Left ventricle myocardium inferior (tissue), 1 donor: ENCODE measurements around the gene DUOXA2. TPM values are rescaled to one million over a fixed set of nuclear protein-coding genes. Genes with fewer than 3 reads are reported as not detected.
A peak's percentile ranks its signal among the peaks of the same experiment; 100 is the strongest.
"Not testable (repeated sequence)": the region's sequence is repeated elsewhere in the genome, so short reads cannot be mapped to it uniquely, and the experiment has no call there.

Source experiments
- DNase-seq: peaks from one replicate; pipeline ENCODE4 v3.0.0-alpha.2; 2020
- H3K27ac ChIP-seq: fragments of 200-600 bp; replicated peaks from 2 replicates; pipeline ENCODE4 v1.8.0; 2021
- H3K27me3 ChIP-seq: fragments of 200-600 bp; 2 replicates; pipeline ENCODE4 v1.8.0; 2021; ENCODE audit warnings: low read depth
- H3K36me3 ChIP-seq: fragments of 200-600 bp; 2 replicates; pipeline ENCODE4 v1.8.0; 2021
- H3K4me1 ChIP-seq: fragments of 200-600 bp; 2 replicates; pipeline ENCODE4 v1.8.0; 2021
- H3K4me3 ChIP-seq: fragments of 200-600 bp; 2 replicates; pipeline ENCODE4 v1.8.0; 2021; ENCODE audit warnings: mild to moderate bottlenecking, moderate library complexity
- H3K9me3 ChIP-seq: fragments of 200-600 bp; replicated peaks from 2 replicates; pipeline ENCODE4 v1.8.0; 2021
- intact Hi-C: fragments of 100-400 bp; cut with micrococcal nuclease; formaldehyde crosslinking; loops from one replicate; pipeline ENCODE4 v1.11.0; 2022
- long read RNA-seq: library from polyadenylated mRNA; unstranded; transcript quantifications from one replicate; pipeline ENCODE4 v2.0.0, GENCODE V29; 2021
- total RNA-seq: library from RNA; stranded (reverse); fragmentation: NEBNext Ultra II Directional; extraction: Animal tissue kit (Norgen Biotek cat#: 25700); gene quantifications from one replicate; pipeline ENCODE4 v1.2.1, GENCODE V29; 2021
- TF ChIP-seq, protein P1 (sequence below): fragments of 200-600 bp; IDR thresholded peaks from 2 replicates; pipeline ENCODE4 v1.8.0; 2021; ENCODE audit warnings: antibody characterized with exemption, mild to moderate bottlenecking, borderline replicate concordance
- donor health status: DM: no; HTN: yes; CAD: no; lungs with severe emphysema.

DUOXA2 gene
- not detected for total RNA-seq
- long read RNA-seq = 0 reads

DNA sequence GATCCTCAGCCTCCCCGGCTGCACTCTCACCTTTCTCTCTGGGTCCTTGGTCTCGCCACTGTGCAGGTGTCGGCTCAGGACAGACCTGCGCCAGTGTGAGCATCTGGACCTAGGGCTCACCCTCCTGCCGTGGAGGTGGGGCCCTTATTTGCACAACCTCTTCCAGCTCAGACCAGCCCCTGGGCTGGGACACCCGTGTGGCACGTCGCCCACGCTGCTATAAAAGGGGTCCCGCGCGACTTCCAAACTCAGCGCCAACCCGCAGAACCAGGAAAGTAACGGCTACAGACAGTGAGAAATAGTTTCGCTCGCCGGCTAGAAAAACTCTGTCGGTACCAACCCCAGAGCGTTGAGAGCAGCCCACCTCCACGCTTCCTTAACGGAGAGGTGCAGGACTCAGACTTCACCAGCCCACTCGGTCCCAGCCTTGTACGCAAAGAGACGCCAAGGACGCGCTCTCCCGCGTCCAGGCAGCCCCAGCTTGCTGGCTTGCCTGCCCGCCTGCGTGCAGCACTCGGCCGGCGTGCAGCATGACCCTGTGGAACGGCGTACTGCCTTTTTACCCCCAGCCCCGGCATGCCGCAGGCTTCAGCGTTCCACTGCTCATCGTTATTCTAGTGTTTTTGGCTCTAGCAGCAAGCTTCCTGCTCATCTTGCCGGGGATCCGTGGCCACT is at the start of gene DUOXA2, which contains the start of gene DUOX2:
TSS of gene DUOXA2 (plus strand) at position 251 of the 675 bp plus-strand sequence. CDS start at position 531, 280 bp downstream.
TSS of gene DUOX2 (minus strand) at position 97 of the 675 bp plus-strand sequence. CDS start 761 bp downstream, outside the sequence.
- TF ChIP-seq, protein P1, sequence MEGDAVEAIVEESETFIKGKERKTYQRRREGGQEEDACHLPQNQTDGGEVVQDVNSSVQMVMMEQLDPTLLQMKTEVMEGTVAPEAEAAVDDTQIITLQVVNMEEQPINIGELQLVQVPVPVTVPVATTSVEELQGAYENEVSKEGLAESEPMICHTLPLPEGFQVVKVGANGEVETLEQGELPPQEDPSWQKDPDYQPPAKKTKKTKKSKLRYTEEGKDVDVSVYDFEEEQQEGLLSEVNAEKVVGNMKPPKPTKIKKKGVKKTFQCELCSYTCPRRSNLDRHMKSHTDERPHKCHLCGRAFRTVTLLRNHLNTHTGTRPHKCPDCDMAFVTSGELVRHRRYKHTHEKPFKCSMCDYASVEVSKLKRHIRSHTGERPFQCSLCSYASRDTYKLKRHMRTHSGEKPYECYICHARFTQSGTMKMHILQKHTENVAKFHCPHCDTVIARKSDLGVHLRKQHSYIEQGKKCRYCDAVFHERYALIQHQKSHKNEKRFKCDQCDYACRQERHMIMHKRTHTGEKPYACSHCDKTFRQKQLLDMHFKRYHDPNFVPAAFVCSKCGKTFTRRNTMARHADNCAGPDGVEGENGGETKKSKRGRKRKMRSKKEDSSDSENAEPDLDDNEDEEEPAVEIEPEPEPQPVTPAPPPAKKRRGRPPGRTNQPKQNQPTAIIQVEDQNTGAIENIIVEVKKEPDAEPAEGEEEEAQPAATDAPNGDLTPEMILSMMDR = no peak
- no peak within 1 kb of the TSS for H3K27ac ChIP-seq
- no peak for DNase-seq
- H3K4me1 ChIP-seq = peaks cover 46% of the 10 kb centered on the region
- intact Hi-C loops = no loop called here
- H3K27me3 ChIP-seq = peaks cover 90% of the 10 kb centered on the region
- H3K36me3 ChIP-seq = no peaks in the 10 kb centered on the region
- H3K9me3 ChIP-seq = no peaks in the 10 kb centered on the region
- H3K4me3 ChIP-seq = peak within 1 kb of the TSS; percentile 41

DNA sequence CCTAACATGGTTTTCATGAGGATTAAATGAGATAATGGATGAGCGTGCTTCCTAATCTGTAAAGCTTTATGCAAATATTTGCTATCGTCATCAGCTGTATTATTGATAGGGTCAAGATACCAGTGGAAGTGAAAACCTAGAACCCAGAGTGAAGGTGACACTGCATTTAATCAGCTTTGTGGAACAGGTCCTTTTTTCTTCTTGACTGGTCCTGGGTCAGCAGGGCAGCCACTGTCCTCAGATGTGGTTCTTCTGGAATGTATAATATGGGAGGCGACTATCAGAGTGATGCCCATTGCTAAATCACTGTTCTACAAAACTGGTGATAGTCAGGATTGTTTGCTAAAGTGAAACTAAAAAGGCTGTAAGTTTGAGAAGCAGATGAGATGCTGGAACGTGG is 49.7 kb upstream of the DUOXA2 start:
- DNase-seq = no peak
- H3K27me3 ChIP-seq = no peaks in the 10 kb centered on the region
- no peak overlapping the region for H3K4me3 ChIP-seq
- no peaks in the 10 kb centered on the region for H3K36me3 ChIP-seq
- intact Hi-C loops = no loop called here
- H3K4me1 ChIP-seq = no peaks in the 10 kb centered on the region
- no peak overlapping the region for H3K27ac ChIP-seq
- TF ChIP-seq, protein P1 = no peak
- no peaks in the 10 kb centered on the region for H3K9me3 ChIP-seq

DNA sequence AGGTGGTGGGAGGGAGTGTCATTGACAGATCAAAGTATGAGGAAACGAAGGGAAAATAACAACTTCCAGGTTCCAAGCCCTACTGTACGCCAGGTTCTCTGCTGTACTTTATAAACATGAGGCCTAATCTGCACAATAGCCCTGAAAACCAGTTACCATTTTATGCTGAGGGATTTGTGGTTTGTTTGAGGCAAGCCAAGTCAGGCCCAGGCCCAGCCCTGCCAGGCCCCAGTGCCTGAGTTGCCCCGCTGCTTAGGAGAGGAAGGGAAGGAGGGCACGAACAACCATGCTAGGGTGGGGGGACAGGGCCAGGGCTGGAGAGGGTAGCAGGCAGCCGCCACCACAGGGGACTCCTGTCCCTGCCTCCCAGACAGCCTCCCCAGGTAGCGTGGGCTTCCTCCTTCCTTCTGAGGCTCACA is 44.2 kb upstream of the DUOXA2 start:
- H3K27me3 ChIP-seq, H3K9me3 ChIP-seq, intact Hi-C loops, H3K4me1 ChIP-seq, H3K36me3 ChIP-seq, H3K27ac ChIP-seq, H3K4me3 ChIP-seq, DNase-seq: not testable (repeated sequence)

DNA sequence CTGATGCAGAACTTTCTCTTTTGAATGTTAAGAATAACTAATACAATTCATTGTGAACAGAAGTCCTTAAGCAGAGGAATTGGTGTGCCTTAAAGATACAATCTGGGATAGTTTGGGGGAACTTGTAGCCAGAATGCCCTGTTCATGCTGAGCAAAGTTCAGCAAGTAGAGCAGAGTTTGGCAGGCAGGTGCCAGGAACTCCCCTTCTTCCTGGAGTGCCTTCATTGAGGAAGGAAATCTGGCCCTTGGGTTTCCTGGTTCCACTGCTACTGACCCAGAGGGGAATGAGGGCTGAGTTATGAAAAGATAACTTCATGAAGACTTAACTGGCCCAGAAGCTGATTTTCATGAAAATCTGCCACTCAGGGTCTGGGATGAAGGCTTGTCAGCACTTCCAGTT is 40.5 kb upstream of the DUOXA2 start:
- intact Hi-C loops, H3K27ac ChIP-seq, DNase-seq, H3K36me3 ChIP-seq, H3K4me3 ChIP-seq, H3K9me3 ChIP-seq, H3K27me3 ChIP-seq: not testable (repeated sequence)
- peaks cover 11% of the 10 kb centered on the region for H3K4me1 ChIP-seq

DNA sequence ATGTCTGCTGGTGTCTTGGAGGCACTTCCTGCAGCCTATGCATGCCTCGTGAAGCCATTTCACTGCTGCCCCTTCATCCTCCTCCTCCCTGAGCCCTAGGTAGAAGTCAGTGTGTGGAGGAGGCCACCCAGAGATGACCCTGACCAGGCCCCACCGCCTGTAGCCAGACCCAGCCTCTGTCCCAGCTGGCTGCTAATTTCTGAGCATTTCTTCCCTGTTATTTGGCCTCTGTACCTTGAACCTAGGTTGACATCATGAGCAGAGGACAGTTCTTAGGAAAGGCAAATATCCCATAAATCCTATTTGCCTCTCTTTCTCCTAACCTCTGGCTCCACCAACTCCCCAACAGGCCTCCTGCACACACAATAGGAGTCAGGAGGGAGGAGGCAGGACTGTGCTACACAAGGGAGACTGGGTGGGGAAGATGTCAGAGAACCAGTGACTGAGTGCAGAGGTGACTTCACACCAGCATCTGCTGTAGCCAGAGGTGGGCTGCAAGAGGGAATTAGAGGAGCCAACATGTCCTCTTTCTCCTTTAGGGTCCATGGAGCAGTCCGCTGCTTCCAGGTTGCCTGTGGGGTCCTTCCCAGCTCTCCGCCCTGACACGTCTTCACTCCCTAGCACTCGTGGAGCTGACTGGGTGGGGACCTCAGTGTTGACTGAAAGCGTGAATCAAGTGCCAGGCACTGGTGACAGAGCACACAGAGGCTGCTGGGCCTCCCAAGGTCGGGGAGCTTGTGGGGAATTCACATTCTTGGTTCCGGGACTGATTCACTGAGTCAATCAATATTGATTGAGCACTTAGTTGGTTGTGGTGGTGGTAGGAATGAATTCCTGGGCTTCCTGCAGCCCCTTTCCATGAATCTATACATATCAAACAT is 38.4 kb upstream of the DUOXA2 start:
- H3K9me3 ChIP-seq, H3K36me3 ChIP-seq, H3K27me3 ChIP-seq, H3K27ac ChIP-seq, intact Hi-C loops, H3K4me3 ChIP-seq, DNase-seq: not testable (repeated sequence)
- H3K4me1 ChIP-seq = peaks cover 29% of the 10 kb centered on the region

DNA sequence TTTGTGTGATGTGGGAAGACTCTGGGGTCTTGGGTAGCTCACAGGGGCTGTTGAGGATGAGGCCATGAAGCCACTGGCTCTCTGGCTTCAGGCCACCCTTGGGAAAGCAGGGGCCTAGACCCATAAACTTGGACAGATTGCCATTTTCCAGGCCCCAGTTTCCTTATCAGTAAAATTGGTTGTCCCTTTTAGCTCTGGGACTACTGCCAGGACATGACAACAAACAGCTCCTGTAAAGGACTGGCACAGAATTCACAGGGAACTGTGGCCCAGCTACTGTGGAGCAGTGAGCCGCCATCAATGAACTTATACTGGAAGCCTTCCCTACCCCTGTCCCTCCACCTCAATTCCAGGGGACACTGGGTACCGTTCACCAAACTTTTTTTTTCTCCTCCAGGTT is 36.7 kb upstream of the DUOXA2 start:
- H3K36me3 ChIP-seq, H3K9me3 ChIP-seq, intact Hi-C loops, H3K27me3 ChIP-seq, H3K4me3 ChIP-seq, DNase-seq: not testable (repeated sequence)
- Histone ChIP-seq H3K4me1 (peaks cover 35% of the 10 kb centered on the region), H3K27ac (peak overlapping the region; percentile 59)

DNA sequence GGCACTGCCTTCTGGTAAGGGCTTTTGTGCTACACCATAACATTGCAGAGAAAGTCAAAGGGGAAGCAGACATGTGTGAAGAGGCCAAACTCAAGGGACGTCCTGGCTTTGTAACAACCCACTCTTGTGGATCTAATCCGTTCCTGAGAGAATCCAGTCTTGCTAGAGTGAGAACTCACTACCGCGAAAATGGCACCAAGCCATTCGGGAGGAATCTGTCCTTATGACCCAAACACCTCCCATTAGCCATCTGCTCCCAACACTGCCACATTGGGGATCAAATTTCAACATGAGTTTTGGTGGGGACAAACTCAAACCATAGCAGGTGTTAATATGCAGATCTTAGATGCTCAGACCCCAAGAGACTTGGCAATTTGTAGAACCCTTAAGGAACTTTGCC is 34.9 kb upstream of the DUOXA2 start:
- DNase-seq, intact Hi-C loops, H3K4me3 ChIP-seq, H3K27me3 ChIP-seq, H3K9me3 ChIP-seq, H3K36me3 ChIP-seq: not testable (repeated sequence)
- Histone ChIP-seq H3K27ac (peak overlapping the region; percentile 19), H3K4me1 (peaks cover 35% of the 10 kb centered on the region)

DNA sequence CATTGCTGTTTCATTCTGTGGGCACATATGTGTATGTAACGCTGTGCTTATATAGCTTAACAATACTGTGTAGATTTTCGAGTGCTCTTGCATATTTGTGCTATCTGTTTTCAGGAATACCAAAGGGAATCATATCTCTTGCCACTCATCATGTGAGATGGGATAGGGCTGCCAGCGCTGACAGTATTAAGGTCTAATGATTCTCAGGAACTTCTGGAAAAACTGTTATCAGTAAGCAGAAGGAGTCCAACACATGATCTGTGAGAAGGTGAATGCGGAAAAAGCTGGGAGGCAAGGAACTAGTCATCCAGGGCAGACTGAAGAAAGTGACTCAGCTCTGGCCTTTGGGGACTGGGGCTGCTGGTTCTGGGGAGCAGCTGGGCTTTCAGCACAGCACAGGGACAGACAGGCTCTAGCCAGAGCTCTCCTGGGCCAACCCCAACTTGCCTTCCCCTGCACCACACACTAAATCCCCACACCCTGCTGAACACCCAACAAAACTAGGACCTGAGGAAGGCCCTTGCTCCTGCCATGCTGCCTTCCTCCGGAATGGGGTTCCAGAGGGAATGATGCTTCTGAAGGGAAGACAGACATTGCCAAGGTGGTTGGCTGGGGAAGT is 34.4 kb upstream of the DUOXA2 start:
- H3K4me3 ChIP-seq, H3K27me3 ChIP-seq, H3K9me3 ChIP-seq, DNase-seq, intact Hi-C loops, H3K36me3 ChIP-seq: not testable (repeated sequence)
- peak overlapping the region; percentile 19 for H3K27ac ChIP-seq
- peaks cover 35% of the 10 kb centered on the region for H3K4me1 ChIP-seq

DNA sequence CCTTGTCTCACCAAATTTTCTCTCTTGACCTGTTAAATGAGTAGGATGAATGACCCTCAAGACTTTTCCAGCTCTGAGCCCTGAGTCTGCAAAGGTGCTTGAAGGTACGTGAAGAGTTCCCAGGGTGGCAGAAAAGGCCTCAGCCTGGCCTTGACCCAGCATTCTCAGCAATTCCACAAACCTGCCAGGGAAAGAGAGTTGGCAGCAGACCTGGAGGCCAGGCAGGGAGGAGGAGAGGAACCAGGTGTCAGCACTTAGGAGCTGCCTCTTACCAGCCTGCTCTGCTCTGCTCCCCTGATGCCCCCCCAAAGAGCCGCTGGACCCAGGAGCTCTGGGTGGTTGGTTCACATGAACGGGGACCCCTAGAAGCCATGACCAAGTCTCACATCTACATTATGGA is 33.5 kb upstream of the DUOXA2 start:
- H3K9me3 ChIP-seq, H3K36me3 ChIP-seq, DNase-seq, H3K27ac ChIP-seq, intact Hi-C loops, H3K27me3 ChIP-seq, H3K4me3 ChIP-seq: not testable (repeated sequence)
- H3K4me1 ChIP-seq = peaks cover 35% of the 10 kb centered on the region

DNA sequence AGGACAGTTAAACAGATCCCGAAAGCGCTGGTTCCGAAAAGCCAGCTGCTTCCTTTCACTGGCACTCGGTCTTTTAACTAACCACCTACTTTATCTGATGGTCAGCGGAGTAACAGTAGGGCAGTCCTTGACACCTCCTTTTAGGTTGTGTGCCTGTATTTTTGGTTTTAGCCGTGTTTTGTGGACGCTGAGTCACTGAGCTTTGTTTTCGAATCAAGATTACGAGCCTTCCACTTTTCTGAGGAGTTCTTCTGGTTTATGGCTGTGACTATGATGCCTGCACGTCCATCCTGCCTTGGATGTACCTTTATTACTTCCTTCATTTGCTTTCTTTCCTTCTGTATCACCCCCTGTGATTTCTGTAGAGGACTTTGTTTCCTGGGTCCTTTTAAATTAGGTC is 31.7 kb upstream of the DUOXA2 start:
- DNase-seq, H3K9me3 ChIP-seq, H3K36me3 ChIP-seq, H3K27me3 ChIP-seq, intact Hi-C loops, H3K27ac ChIP-seq, H3K4me3 ChIP-seq: not testable (repeated sequence)
- H3K4me1 ChIP-seq = peaks cover 31% of the 10 kb centered on the region
